DMS53 (cell line): ENCODE results near the gene SENP2.
"Not testable (repeated sequence)": the region's sequence is repeated elsewhere in the genome, so short reads cannot be mapped to it uniquely, and the experiment has no call there.

Experiments used
- DNase-seq: peaks from one replicate; lab custom pipeline; 2025; lab: John Stamatoyannopoulos, UW

The SENP2 gene

DNA sequence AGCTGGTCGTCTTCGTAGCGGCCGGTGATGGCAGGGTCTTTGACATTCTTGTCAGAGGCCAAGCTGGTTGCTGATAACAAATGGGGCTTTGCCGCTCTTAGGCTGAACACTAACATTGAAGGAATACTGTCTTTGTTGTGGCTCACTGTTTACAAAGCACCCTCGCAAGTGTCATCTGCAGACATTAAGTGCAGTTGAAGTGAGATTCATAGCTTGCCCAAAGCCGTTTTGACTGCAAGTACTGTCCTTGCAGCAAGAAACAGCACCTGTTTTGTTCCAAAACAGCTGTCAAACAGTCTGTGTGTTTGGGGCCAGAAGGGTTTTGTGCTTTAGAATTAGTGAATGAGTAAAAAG lies 568 bp downstream of the SENP2 start:
- no peak for DNase-seq

DNA sequence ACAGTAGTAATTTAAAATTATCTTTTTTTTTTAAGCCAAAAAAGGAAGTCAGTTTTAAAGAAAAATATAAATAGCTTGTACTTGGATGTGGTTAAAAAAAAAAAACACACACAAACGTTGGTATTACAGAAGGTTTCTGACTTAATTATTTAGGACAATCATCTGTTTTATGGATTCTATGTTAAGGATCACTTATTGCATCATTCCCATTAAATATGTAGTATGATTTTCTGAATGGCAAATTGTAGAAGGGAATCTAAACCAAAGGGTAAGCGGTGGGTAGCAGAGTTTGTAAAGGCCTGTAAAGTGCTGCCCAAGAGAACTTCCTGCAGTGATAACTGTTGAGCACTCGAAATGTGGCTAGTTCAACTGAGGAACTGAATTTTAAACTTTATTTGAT lies 8.0 kb downstream of the SENP2 start:
- DNase-seq, result no peak

DNA sequence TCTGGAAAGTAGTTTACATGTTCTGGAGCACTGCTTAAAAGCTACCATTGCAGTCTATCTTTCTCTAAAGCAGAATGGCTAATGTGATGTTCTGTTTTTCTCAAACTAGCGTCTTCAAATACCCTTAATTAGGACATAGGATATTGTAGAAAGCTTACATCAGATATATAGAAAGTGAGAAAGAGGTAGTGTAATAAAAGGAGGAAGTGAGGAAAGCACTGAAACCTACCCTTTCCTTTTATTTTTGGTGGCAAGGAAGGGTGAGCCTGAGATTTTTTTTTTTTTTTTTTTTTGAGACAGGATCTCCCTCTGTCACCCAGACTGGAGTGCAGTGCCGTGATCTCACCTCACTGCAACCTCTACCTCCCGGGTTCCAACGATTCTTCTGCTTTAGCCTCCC lies 9.4 kb downstream of the SENP2 start:
- no peak for DNase-seq

DNA sequence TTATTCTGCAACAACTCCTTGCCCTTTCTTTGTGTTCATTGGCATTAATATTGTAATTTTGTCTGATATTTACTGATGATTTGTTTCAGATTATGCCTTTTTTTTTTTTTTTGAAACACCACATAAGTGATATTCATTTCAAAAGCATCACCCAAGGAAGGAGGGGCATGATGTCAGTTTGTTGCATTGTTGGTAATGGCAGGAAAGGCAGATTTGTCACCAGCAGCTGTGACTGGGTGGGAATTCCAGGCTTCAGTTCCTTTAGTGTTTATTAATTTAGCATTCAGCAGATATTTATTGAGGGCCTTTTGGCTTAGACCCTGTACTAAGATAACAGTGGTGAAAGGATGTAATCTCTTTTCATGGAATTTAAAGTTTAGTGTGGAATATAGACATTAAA lies 19.5 kb downstream of the SENP2 start:
- no peak for DNase-seq

DNA sequence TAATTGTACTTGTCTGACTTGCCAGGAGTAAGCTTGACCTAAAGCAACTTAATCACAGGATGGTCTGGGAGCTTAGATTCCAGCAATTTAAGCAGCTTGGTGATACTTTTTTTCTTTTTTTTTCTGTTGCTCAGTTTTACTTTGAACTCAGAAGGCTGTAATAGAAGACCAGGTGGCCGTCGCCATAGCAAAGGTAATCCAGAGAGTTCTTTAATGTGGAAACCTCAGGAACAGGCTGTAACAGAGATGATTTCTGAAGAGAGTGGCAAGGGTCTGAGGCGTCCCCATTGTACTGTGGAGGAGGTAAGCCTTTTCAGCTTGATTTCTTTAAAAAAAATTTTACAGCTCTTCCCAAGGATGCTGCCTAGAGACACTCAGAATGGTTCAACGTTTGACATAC lies 20.1 kb downstream of the SENP2 start:
- DNase-seq, result no peak

DNA sequence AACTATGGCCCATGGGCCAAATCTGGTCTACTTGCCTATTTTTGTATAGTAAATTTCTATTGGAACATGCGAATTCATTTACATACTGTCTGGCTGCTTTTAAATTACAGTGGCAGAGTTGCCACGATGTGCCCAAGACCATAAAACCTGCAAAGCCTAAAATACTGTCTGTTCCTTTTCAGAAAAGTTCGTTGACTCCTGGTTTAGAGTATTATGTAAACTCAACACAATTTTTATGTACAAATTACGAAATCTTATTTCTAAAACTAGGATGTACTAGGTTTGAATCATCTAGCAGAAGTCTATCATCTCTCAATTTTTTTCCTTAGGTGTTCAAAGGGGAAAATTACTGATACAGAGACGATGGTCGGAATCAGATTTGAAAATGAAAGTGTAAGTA lies 26.9 kb downstream of the SENP2 start:
- no peak for DNase-seq

DNA sequence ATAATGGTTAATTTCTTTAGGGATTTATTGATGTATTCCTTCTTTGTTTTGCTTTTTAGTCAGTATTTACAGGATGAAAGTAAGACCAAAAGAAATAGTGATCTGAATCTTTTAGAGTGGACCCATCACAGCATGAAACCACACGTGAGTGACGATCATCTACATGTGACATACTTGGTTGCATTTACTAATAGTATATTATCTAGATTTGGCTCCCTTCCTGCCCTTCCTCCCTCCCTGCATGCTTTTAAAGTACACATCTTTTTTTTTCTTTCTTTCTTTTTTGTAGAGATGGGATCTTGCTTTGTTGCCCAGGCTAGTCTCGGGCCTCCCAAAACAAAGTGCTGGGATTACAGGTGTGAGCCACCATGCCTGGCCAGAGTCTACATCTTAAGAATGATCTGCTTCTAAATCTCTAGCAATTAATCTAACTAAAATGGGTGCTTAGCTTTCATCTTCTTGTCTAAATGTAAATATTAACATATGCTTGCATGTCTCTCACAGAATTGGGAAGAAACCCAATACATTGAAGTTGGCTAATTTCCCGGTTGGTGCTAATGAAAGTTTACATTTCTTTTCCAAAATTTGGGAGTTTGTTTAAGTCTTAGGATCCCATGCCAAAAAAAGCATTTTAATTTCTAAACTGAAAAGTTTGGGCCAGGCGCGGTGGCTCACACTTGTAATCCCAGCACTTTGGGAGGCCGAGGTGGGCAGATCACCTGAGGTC lies 38.0 kb downstream of the SENP2 start:
- no peak for DNase-seq

DNA sequence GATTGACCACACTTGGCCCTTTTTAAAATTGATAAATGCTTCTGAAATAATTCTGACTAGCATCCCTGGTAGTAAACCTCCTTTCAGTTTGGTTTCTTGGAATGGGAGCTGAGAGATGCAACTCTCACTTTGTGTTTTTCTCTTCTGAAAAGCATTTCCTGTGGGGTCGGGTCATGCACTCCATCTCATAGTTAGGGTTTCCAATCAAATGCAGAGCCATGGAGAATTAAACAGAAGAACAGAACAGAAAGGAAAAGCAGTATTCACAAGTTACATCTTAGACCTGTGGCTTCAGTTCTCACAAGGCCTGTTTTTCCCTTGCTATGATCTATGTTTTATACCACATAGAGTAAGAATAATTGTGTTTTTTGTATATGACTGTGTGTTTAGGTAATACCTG lies 39.7 kb downstream of the SENP2 start:
- DNase-seq, result no peak

DNA sequence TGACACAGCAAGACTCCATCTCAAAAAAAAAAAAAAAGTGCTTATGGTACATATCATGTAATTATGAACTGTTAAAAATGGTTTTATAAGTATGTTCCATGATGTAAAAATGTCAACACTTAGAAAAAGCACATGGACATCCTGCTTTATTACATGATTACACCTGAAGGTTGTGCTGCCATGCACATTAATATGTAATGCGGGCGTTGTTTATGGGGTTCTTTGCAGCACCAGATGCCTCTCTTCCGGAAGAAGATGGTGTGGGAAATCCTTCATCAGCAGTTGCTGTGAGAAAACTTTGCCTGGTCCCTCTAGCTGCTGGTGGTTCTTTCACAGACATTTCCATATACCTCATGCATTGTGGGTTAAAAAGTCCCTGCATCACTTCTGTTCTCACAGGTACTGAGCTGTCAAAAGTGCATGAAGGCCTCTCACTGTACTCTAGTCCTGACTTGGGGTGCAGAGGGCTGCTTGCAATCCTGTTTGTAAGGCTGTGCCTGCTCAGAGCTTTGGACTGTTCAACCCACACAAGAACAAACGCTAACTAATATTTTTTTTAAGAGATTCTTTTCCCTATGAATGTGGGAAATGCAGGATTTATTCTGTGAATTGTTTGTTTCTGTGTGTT lies 43.6 kb downstream of the SENP2 start:
- no peak for DNase-seq

DNA sequence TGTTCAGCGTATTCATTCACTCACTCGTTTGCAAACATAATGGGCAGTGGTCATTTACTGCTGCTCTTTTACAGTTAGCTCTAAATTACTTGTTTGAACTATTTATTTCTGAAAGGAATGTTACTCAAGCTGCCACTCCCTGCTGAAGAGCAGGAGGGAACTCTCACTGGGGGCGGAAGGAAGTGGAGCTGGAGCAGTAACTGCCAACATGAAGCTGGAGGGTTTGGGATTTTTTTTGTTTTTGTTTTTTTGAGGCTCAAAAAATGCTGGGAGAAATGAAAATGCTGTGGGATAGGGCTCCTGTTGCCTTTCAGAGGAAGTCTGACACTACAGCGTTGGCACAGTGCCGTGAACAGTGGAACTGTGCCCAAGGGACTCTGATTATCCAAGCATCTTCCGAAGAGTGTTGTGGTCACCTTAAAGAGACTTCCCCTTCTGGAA lies 44.1 kb downstream of the SENP2 start:
- no peak for DNase-seq

DNA sequence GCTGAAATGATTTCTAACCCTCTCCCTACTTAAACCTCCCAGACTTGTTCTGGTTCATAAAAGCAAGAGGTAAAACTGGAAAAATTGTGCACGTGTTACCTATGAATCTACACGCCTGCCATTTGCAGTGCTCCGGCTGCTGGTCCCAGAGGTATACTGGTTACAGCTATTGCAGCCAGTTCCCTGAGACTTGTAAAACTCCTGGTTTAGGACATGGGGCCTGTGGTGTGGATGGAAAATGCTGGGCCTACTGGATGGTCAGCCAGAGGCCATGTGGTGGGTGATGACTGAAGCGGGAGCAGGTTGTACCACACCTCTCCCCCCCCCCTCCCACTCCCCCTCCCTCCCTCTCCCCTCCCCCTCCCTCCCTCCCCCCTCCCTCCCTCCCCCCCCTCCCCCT lies 45.0 kb downstream of the SENP2 start:
- no peak for DNase-seq

DNA sequence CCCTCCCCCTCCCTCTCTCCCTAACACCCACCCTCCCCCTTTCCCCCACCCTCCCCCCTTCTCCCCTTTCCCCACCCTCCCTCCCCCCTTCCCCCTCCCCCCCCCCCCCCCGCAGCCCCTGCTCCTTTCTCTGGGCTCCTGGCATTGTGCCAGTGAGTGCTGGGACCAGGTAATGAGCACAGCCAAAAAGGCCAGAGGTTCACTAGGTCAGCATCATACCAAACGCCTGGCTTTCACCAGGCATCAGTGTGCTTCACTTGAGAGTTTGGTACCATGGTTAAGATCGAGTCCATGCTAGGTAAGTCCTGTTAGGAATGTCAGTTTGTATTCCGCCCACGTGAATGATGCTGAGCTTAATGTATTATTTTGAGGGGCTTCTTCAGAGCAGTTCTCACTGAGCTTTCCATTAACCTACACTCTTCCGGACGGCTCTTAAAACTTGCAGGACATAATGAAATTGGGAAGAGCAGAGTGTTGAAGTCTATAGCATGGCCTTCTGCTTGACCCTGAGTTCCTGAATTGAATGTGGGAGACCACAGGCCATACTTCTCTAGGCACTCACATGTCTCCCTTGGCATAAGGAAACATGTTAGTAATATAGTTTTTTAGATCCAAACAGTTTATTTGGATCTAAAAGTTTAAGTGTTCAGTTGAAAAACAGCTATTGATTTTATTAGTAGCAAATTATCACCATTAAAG lies 45.6 kb downstream of the SENP2 start:
- DNase-seq, result peak; percentile 20

DNA sequence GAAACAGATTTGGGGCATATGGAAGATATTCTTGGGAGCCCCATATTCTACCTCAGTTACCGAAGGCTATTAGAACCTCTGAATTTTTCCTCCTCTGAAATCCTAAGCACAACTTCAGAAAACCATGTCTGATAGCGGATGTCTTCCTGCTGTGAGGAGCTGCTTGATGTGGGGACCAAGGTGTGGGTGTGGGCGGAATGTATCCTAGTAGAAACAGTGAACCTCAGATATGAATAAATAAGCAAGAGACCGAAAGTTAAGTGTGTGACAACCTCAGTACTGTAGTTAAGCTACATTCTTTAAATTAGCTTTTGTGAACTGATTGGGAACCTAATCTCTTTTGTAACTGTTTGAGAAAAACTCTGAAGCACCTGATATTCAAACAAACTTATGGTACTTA lies 46.9 kb downstream of the SENP2 start:
- no peak for DNase-seq

DNA sequence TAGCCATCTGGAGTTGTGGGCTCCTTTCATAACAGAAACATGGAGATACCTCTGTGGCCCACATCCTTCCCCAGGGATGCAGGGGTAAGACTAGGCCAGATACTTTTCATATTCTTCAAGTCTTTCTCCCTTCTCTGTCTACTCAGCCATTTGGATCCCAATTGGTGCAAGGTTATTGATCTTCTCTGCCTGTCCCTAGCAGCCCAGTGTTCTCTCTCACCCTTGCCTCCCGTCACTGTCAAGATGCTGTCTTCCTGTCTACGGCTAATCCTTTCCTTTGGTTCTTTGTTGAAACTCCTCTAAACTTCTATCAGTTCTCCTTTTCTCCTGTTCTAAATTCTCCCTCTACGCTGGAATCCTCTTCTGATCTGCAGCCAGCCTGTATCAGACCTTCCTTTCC lies 51.3 kb downstream of the SENP2 start:
- no peak for DNase-seq

DNA sequence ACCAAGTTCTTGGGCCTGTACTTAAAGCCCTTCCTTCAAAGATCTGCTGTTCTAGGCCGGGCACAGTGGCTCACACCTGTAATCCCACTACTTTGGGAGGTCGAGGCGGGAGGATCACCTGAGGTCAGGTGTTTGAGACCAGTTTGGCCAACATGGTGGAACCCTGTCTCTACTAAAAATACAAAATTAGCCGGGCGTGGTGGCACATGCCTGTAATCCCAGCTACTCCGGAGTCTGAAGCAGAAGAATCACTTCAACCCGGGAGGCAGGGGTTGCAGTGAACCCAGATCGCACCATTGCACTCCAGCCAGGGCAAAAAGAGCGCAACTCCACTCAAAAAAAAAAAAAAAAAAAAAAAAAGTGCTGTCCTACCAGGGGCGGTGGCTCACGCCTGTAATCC lies 52.6 kb downstream of the SENP2 start:
- not testable (repeated sequence) for DNase-seq

DNA sequence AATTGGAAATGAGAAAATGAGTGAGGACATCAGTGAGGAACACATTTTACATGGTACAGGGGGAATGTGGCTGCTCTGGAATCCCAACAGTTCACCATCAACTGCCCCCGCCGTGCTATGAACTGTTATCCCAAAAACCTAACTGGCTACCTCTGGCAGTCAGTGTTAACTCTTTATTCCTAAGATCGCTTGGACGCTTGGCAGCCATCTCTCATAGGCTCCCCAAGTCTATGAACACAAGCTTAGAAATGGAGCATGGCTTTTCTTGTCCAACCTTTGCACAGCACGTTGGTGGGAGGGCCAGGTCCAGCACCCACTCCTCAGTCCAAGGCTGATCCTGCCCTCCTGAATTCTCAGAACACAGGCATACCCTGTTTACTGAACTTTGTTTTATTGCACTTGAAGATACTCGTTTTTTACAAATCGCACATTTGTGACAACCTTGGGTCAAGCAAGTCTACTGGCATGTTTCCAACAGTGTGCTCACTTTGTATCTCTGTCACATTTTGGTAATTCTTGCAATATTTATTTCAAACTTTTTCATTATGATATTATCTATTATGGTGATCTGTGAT lies 53.6 kb downstream of the SENP2 start:
- no peak for DNase-seq

DNA sequence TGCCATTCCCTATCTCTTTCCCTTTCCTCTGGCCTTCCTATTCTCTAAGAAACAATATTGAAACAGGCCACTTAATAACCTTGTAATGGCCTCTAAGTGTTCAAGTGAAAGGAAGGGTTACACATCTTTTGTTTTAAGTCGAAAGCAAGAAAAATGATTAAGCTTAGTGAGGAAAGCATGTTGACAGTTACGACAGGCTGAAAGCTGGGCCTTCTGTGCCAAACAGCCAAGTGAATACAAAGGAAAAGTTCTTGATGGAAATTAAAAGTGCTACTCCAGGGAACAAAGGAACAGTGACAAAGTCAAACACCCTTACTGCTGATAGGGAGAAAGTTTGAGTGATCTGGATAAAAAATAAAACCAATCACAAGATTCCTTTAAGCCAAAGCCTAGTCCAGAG lies 54.2 kb downstream of the SENP2 start:
- DNase-seq, result no peak

DNA sequence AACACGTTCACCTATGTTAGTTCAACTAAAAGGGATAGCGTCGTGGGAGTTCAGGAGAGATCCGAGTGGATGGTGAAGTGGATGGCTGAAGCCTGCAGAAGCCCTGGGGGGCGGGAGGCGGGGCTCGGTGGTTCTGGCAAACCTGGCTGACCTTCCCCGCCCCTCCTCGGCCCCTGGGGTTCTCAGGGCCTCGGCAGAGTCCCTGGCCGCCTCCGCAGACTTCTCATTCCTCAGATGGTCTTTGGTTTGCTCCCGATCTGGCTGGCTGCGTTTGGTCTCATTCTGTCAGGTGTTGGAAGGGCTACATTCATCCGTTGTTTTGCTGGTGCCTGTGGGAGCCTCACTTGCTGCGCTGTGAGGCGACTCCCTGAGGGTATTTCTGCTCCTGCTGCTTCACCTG lies 59.1 kb downstream of the SENP2 start:
- DNase-seq, result not testable (repeated sequence)

DNA sequence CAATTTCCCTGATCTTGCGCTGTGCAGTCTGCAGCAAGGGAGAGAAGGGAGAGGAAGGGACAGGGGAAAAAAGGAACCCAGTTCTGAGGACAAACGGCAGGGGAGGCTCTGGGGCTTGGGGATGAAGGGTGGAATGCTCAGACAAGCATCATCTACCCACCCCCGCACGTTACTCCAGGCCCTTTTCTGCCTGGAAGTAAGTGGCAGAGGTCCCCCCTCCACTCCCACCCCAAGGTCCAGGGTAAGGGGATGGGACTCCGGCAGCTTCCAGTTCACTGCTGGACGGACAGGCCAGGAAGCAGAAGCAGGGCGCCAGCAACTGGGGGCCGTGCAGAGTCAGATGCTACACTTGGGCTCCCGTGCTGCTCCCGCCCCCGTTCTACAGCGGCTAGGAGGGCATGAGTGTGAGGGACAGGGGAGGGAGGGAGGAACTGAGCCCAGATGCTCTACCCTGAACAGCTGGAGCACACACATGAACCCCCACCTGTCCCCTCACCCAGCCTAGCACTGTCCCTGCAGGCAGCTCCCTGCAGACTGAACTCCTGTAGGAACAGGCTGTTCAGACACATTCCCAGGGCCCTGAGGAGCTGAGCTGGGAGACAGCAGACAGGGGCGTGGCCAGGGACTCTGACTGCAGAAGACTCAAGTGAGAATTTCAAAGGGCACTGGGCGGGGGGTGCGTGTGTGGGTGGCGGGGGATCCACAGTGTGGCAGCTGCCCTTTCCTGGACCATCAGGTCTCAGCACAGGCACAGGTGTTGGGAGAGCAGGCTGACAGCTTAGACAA lies 59.7 kb downstream of the SENP2 start:
- DNase-seq, result no peak

DNA sequence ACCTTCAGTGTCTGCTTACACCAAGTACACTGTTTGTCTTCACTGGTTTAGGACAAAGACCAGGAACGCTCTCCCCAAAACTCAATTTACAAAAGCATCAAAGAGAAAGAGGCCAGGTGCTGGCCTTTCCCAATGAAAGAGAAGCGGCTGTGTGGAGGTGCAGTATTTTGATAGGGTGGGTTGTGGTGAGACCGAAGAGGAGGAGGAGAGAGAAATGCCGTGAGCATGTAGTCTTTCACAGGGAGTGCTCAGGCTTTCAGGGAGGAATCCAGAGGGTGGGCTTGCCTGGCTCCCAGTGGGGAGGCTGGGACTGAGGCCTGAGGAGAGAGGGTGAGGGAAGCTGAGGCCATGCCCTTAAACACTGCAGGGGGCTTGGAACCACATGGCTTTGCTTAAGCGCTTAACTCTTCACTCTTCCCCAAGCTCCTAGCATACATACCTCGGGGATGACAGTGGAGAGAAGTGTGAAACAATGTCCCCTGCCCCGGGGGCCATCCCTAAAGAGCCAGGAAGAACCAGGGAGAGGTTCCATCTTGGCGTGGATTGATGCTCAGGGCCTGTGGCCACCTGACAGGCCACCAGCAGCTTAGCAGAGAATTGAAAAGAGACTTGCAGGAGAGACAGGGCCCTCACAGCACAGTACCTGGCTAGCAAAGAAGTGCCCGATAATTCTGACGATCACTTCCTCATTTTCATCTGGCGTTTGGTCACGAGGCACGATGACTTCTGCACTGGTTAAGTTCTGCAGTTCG lies 60.5 kb downstream of the SENP2 start:
- DNase-seq, result no peak

DNA sequence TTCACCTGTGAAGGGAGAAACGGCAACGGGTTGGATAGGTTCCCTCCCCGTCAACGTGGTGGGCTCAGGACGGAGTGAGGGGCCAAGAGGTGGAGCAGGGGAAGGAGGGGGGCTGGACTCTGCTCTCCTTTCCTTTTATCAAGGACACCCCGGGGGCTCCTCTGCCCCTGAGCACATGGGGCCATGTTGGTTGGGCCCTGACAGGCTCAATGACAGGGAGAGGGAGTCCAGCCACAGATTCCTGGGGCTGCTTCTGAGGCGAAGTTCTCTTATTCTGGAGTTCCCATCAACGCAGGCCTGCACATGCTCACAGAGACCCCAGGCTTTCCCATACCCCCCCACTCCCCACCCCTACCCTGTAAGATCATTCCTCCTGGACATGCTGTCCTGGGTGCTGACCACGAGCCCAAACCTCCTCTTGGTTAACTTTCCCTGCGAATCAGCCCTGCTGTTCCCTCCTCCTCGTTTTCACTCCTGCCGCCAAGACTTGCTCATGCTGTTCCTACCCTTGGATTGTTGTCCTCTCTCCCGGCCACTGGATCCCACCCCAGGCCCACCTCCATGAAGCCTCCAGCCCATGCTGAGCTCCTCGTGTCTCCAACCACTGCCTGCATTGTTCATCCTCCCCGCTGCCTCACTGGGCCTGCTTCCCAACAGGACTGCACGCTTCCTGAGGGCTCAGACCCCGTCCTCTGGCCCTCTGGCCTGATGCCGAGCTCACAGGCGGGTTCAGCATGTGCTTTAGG lies 61.2 kb downstream of the SENP2 start:
- no peak for DNase-seq
